Left ventricle myocardium inferior (tissue), 1 donor: ENCODE data around the gene SLC25A34. TPM values are rescaled to one million over a fixed set of nuclear protein-coding genes. Genes with fewer than 3 reads are reported as not detected.

ENCODE experiments used
- DNase-seq: peaks from one replicate; pipeline ENCODE4 v3.0.0-alpha.2; 2020
- H3K27ac ChIP-seq: fragments of 200-600 bp; replicated peaks from 2 replicates; pipeline ENCODE4 v1.8.0; 2021
- H3K27me3 ChIP-seq: fragments of 200-600 bp; 2 replicates; pipeline ENCODE4 v1.8.0; 2021; ENCODE audit warnings: low read depth
- H3K36me3 ChIP-seq: fragments of 200-600 bp; 2 replicates; pipeline ENCODE4 v1.8.0; 2021
- H3K4me1 ChIP-seq: fragments of 200-600 bp; 2 replicates; pipeline ENCODE4 v1.8.0; 2021
- H3K4me3 ChIP-seq: fragments of 200-600 bp; 2 replicates; pipeline ENCODE4 v1.8.0; 2021; ENCODE audit warnings: mild to moderate bottlenecking, moderate library complexity
- H3K9me3 ChIP-seq: fragments of 200-600 bp; replicated peaks from 2 replicates; pipeline ENCODE4 v1.8.0; 2021
- CTCF ChIP-seq: fragments of 200-600 bp; IDR thresholded peaks from 2 replicates; pipeline ENCODE4 v1.8.0; 2021; ENCODE audit warnings: antibody characterized with exemption, mild to moderate bottlenecking, borderline replicate concordance
- intact Hi-C: fragments of 100-400 bp; cut with micrococcal nuclease; formaldehyde crosslinking; loops from one replicate; pipeline ENCODE4 v1.11.0; 2022
- total RNA-seq: library from RNA; stranded (reverse); fragmentation: NEBNext Ultra II Directional; extraction: Animal tissue kit (Norgen Biotek cat#: 25700); gene quantifications from one replicate; pipeline ENCODE4 v1.2.1, GENCODE V29; 2021
- donor health status: DM: no; HTN: yes; CAD: no; lungs with severe emphysema.

Gene SLC25A34
- total RNA-seq, 1 donor from 2014 or later: 34.0 TPM

DNA sequence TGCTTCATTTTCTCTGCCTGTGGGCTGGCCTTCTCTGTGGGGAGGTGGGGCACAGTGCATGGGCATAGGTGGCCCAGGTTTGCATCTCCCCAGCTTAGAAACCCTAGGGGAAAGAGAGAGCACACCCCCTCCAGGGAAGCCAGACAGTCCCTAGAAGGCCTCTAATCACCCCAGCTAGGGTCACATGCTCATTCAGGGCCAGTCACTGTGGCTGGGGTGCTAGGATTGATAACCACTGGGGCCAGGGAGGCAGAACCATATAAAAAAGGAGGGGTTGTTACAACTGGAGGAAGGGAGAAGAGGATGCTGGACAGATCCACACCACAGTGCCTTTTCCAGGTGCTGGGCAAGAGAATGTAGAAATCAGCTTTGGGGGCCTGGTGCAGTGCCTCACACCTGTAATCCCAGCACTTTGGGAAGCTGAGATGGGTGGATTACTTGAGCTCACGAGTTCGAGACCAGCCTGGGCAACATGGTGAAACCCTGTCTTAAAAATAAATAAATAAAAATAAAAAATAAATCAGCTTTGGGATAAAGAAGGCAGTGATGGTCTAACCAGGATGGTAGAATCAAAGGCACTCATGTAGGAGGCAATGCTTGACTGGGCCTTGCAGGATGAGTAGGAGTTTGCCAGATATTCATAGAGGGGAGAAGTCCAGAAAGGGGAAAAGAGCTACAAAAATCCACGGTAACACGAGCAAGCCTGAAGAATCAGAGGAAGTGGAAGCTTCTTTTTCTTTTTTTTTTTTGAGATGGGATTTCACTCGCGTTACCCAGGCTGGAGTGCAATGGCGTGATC is 42.0 kb downstream of the SLC25A34 start:
- DNase-seq: no peak
- no peak overlapping the region for H3K27ac ChIP-seq
- no peaks in the 10 kb centered on the region for H3K9me3 ChIP-seq
- H3K4me3 ChIP-seq: no peak overlapping the region
- H3K4me1 ChIP-seq: no peaks in the 10 kb centered on the region
- TF ChIP-seq CTCF: no peak
- intact Hi-C loops: no loop called here
- peaks cover 82% of the 10 kb centered on the region for H3K36me3 ChIP-seq
- no peaks in the 10 kb centered on the region for H3K27me3 ChIP-seq

DNA sequence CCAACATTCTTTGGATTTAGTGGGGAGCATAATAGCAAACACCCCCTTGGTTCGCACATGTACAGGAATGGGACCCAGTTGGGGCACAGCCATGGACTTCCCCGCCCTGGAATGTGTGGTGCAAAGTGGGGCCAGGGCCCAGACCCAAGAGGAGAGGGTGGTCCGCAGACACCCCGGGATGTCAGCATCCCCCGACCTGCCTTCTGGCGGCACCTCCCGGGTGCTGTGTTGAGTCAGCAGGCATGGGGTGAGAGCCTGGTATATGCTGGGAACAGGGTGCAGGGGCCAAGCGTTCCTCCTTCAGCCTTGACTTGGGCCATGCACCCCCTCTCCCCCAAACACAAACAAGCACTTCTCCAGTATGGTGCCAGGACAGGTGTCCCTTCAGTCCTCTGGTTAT is 49.6 kb downstream of the SLC25A34 start:
- H3K9me3 ChIP-seq: no peaks in the 10 kb centered on the region
- H3K27ac ChIP-seq: no peak overlapping the region
- DNase-seq: no peak
- intact Hi-C loops: no loop called here
- no peaks in the 10 kb centered on the region for H3K27me3 ChIP-seq
- H3K4me1 ChIP-seq: peaks cover 11% of the 10 kb centered on the region
- H3K36me3 ChIP-seq: peaks cover 25% of the 10 kb centered on the region
- no peak for TF ChIP-seq CTCF
- no peak overlapping the region for H3K4me3 ChIP-seq

DNA sequence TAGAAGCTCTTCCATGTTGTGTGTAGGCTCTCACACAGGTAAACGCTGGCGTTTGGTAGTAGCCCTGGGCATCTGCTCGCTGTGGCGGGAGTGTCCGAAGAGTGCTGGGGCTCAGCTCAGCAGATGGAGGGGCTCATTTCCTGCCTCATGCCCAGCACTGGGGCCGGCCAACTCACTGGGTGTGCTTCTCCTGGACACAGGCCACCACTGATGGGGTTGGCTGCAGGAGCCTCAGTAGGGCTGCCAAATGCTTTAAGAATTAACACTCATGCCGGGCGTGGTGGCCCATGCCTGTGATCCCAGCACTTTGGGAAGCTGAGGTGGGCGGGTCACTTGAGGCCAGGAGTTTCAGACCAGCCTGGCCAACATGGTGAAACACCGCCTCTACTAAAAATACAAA is 50.5 kb downstream of the SLC25A34 start:
- no peak for DNase-seq
- intact Hi-C loops: no loop called here
- Histone ChIP-seq H3K4me3 (no peak overlapping the region), H3K27me3 (no peaks in the 10 kb centered on the region), H3K4me1 (peaks cover 11% of the 10 kb centered on the region), H3K9me3 (no peaks in the 10 kb centered on the region), H3K27ac (no peak overlapping the region), H3K36me3 (peaks cover 16% of the 10 kb centered on the region)
- no peak for TF ChIP-seq CTCF

DNA sequence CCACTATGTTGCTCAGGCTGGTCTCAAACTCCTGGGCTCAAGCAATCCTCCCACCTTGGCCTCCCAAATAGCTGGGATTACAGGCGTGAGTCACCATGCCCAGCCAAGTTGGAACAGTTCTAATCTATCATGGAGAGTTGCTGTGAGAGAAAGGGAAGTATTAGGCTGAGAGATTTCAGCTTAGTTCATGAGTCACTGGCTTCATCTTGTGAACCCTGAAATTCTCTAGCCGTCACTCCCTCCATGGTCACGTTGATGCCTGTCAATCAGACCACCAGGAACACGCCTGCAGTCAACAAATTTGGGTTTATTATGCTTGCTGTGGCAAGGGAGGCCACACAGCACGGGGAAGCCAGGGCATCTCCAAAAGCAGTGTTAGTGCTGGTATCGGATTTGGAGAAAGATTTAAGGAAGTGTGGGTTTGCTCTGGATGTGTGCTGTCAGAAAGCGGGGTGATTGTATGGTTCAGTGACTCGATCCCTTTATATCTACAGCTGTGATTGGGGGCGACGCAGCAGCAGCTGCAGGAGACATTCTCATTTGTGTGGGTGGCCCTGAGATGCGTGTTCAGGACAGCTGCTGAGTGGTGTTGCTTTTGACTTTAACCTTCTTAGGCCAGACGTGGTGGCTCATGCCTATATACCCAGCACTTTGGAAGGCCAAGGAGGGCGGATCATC is 52.7 kb downstream of the SLC25A34 start:
- no peak for TF ChIP-seq CTCF
- Histone ChIP-seq H3K27ac (no peak overlapping the region), H3K27me3 (no peaks in the 10 kb centered on the region), H3K4me1 (peaks cover 11% of the 10 kb centered on the region), H3K36me3 (peaks cover 7% of the 10 kb centered on the region), H3K4me3 (no peak overlapping the region), H3K9me3 (no peaks in the 10 kb centered on the region)
- no peak for DNase-seq
- intact Hi-C loops: no loop called here

Other genes with a start within 250 kb of the SLC25A34 start
- 14.1 TPM for gene CASP9, start 212.0 kb upstream of the SLC25A34 start, total RNA-seq
- 16.2 TPM for gene DNAJC16, start 209.4 kb upstream of the SLC25A34 start, total RNA-seq
- gene AGMAT, start 151.2 kb upstream of the SLC25A34 start, total RNA-seq: not detected
- 22.5 TPM for gene DDI2, start 118.8 kb upstream of the SLC25A34 start, total RNA-seq
- 90.3 TPM for gene PLEKHM2, start 51.9 kb upstream of the SLC25A34 start, total RNA-seq
- gene TMEM82, start 6.2 kb downstream of the SLC25A34 start, total RNA-seq: not detected
- 89.1 TPM for gene FBLIM1, start 22.5 kb downstream of the SLC25A34 start, total RNA-seq
- gene UQCRHL, start 71.4 kb downstream of the SLC25A34 start, total RNA-seq: 6.0 TPM
- gene SPEN, start 111.4 kb downstream of the SLC25A34 start, total RNA-seq: 20.8 TPM
- 24.7 TPM for gene ZBTB17, start 239.8 kb downstream of the SLC25A34 start, total RNA-seq